HG03139 (cell line): ENCODE results near the gene ANKRD34B.

Experiments
- ATAC-seq: cut with Tn5 transposase; IDR thresholded peaks from one replicate; pipeline ENCODE4 v1.9.1; 2021; ENCODE audit not compliant: unreplicated experiment

Gene ANKRD34B

DNA sequence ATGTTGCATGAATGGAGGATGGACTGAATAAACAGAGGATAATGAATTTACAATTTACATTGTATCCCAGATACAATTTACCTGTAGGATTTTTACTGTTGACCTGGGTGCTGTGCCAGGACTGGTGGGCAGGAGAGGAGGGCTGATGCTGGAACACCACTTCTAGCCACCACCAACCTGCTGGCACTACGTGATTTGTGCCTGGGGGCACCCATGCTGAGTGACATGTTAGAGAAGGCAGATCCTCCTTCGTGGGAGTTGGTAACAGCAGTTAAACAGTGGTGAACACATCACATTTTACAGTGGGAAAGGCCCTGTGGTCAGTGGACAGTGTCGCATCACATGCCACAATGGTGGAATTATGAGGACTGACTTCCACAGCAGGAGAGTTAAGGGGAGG is 3.0 kb upstream of the ANKRD34B start:
- ATAC-seq: no peak

DNA sequence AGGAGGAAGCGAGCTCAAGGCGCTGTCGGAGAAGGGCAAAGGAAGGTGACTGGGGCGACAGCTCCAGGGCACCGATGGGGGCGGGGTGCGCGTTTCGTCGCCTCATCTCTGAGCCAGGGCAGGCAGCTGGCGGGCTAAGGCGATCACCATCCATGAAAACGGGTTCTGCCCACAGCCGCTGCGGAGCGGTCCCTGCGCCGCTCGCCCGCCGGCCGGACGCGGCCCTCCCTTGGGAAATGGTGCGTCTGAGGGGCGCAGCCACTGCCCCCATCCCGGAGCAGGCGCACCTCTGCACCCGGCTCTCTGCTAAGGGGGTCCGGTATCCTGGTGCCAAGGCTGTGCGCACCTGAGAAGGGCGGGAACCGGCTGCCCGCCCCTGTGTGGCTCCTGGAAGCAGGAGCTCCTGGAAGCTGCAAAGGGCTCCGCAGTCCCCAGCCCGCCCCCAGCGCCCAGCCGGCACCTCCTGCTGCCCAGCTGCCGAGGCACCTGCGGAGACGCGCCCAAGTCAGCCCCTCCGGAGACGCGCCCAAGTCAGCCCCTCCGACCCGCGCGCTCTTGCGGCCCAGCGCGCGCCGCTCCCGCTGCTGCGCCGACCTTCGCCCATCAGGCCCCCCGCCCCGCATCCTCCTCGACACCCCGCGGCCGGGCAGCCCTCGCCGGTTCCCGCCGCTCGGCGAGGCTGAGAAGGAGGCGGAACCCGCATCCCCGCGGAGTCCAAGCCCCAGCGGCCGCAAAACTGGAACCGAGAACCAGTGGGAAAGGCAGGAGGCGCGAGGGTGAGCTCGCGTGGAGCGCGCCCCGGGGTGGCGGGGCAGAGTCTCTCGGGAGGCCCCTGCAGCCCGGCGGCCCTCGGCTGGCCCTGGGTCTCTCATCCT is 757 bp downstream of the ANKRD34B start:
- no peak for ATAC-seq

DNA sequence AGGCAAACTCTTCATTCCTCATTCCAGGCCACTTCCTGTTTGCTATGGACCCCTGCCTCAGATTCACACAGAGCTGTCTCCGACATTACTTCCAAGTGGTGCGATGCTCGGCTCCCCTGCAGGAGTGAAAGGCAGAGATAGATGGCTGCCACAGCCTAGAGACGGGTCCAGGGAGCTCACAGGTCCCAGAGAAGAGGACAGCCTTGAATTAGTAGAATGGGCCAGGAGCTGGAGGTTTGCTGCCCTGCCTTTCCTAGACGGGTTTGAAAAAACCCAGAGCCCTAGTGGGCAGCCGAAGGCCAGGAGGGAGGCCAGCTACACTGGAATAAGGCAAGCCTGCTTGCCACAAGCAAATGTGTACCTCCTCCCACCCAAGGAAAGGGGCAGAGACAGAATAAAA is 1.8 kb downstream of the ANKRD34B start:
- ATAC-seq: no peak

DNA sequence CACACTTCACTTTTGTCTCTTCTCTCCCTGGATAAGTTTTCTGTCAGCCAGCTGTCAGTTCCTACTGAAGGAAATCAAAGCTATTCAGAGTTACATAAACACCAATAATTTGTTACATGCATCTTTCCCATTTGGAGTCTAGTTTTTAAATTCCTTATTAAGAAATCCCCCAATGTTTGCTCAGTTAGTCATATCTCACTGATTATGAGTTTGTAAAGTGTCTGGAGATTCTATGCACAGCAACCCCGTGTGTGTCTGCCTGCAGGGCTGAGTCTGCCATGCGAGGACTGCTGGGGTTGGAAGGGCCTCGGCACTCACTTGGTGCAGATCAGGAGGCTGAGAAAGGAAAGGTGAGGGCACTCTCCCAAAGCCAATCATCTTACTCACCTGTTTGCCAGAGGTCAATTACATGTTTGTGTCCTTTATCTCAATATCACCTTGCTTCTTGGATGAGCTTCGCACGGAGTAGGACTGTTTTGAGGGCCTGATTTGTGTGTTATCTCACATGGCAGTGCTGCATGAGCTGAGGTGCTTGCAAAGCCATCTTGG is 3.3 kb downstream of the ANKRD34B start:
- no peak for ATAC-seq

DNA sequence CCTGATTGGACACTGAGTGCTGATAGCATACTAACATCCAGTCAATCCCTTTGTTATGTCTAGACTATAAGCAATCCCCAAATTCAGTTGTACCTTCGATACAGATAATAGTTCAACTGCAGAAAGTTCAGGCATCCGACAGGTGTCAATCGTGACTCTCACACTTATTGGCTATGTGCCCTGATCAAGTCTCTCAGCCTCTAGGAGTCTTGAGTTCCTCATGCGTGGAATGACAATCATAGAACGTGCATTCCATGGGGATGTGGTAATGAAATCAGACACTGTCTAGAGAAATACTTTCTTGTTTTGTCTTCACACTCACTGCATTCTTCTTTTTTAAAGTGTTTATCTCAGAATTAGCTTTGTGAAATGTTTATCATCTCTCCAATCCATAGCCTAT is 4.8 kb downstream of the ANKRD34B start:
- ATAC-seq: no peak

DNA sequence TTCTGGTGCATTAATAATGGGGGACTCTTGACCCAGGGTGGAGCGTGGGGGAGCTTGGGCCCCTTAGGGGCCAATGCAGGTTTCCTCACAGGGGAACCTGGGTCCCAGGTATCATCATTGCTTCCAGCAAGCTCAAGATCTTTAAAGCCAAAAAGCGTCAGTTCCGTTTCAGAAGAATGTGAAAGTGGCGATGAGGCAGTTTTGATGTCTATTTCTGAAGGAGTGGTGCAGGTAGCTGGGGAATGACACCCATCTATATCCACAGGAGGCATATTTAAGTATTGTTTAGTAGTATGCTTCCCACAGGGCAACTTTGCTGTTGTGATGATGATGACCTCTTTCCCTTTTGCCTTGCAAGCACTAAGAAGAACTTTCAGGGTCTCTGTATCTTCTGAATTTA is 10.8 kb downstream of the ANKRD34B start:
- no peak for ATAC-seq

DNA sequence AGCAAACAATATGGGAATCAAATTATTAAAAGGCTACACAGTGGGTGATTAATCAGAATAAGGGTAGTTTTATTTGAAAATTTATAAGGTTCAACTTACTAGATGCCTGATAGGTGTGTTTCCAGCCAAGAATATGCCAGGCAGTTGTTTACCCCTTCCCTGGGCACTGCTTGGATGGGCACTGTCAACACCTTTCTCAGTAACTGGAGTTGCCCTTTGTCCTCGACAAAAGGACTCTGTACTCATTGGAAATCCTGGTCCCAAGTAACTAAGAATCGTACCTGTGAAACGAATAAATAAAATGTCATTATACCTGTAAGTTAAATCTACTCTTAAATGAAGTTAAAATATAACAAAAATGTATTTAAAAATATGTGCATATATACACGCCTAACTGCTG is 15.0 kb downstream of the ANKRD34B start:
- ATAC-seq: no peak

DNA sequence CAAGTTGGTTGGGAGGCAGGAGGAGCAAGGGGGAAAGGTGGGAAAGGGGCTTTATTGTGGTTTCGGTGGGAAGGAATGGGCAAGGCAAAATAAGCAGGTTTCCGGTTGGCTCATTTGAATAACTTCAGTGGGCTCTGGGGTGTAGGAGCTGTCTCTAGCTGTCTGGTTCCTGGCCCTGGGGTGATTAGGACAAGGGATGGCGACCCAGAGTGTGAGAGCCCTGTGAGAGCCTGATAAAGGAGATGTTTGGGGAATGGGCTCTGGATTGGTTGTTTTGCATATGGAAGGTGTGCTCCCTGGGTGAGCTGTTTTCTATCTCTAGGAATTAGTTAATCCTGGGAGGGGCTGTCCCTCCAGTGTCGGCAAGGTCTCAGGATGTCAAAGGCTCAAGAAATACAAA is 15.4 kb downstream of the ANKRD34B start:
- ATAC-seq: no peak

DNA sequence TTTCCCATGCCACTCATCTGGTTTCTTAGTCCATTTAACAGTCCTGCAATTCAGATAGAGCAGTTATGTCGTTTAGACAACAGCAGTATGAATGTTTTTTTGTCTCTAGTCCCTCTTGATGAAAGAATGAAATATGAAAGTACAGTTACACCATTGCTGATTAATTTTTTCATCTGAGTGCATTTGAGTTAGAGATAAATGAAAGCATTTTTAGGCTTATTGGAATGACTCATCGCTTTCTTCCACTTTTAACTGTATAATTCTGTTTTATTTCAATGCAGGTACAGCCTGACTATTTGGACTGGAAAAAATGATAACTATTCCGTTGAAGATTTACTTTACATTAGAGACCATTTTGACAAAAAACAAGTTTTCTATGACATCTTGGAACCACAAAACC is 28.7 kb downstream of the ANKRD34B start:
- no peak for ATAC-seq

DNA sequence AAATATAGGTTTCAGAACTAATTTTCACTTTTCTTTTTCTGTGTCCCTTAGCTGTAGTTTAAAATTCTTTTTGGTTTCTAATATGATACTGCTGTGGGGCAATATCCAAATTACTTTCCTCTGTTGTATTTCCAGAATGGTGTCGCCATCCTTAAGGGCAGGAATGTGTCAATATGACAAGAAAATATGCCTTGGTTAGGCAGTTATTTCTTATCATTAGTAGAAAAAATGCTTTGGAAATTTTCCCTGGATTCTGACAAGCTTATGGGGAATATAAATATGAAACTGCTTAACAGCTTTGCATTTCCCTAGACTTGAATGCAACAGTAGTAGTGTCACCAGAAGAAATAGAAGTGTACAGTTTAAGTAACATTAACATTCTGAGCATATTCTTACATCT is 29.4 kb downstream of the ANKRD34B start:
- ATAC-seq: no peak

DNA sequence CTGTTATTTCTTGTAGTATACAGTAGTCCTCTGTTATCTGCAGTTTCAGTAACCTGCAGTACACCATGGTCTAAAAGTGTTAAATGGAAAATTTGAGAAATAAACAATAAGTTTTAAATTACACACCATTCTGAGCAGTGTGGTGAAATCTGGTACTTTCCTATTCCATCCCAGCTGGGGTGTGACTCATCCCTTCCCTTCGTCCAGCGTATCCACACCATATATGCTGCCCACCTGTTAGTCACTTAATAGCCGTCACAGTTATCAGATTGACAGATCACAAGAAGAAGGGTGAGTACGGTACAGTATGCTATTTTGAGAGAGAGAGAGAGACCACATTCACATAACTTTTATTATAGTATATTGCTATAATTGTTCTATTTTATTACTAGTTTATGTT is 53.3 kb downstream of the ANKRD34B start:
- ATAC-seq: no peak

DNA sequence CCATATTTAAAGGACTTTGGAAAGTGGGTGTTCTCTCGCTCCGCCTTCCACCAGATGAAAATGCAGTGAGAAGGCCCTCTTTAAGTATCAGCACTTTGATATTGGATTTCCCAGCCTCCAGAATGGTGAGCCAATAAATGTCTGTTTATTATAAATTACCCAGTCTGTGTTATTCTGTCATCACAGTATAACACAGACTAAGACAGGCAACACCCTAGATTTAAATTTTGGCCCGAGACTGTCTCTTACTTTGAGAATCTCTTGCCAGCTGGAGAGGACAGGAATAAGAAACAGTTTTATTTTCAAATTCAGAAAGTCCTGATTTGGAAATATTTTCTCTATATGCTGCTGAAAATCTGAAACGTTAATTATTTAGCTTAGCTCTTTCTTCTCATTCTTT is 60.7 kb downstream of the ANKRD34B start:
- ATAC-seq: no peak

DNA sequence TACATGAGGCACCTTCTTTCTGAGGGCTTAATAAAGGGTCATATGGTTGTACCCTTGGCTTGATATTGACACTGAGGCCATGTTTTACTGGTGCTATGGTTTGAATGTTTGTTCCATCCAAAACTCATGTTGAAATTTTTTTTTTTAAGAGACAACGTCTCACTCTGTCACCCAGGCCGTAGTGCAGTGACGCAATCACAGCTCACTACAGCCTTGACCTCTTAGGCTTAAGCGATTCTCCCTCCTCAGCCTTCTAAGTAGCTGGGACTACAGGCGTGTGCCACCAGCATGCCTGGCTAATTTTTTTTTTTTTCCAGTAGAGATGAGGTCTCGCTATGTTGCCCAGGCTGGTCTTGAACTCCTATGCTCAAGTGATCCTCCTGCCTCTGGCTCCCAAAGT is 61.2 kb downstream of the ANKRD34B start:
- no peak for ATAC-seq

DNA sequence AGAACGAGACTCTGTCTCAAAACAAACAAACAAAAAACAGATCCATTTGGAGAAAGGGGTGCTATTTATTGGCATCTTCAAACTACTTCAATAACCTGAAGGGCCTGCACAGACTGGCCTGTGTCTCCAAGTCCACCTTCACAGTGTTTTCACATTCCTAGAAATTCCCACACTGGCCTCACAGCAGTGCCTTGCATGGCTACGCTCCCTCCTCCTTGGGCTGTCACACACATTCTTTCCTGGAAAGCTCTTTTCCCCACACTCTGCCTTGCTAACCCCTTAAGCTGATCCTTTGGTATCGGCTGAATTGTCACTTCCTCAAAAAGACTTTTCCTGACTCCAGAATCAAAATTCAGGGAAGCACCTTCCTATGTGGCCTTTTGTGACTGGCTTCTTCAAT is 62.4 kb downstream of the ANKRD34B start:
- ATAC-seq: no peak
